GM19239 (cell line): ENCODE measurements around the gene DDX60.
"Not testable (repeated sequence)": the region's sequence is repeated elsewhere in the genome, so short reads cannot be mapped to it uniquely, and the experiment has no call there.

Source experiments
- DNase-seq: peaks from one replicate; pipeline ENCODE4 v3.0.0; 2011; ENCODE audit warnings: low spot score; ENCODE audit not compliant: insufficient read length
- FAIRE-seq: peaks from 2 replicates; lab custom pipeline; 2011; peaks lifted over from hg19 to GRCh38; lab: Jason Lieb, UNC

DDX60 gene

GRCh38 chr4:168303430-168303829 is 15.1 kb downstream of the DDX60 start:
- not testable (repeated sequence) for FAIRE-seq, DNase-seq

- FAIRE-seq (peak; percentile 74), DNase-seq (no peak)
These were observed 25.1 kb downstream of the DDX60 start for GRCh38 chr4:168293386-168293975.

GRCh38 chr4:168291242-168291641 is 27.3 kb downstream of the DDX60 start:
- DNase-seq: no peak
- no peak for FAIRE-seq

GRCh38 chr4:168285850-168286249 is 32.7 kb downstream of the DDX60 start:
- not testable (repeated sequence) for FAIRE-seq, DNase-seq

GRCh38 chr4:168279556-168279955 is 39.0 kb downstream of the DDX60 start:
- FAIRE-seq: no peak
- no peak for DNase-seq

- no peak for FAIRE-seq
- no peak for DNase-seq
These were observed 42.7 kb downstream of the DDX60 start for GRCh38 chr4:168275836-168276235.

GRCh38 chr4:168274871-168275270 is 43.7 kb downstream of the DDX60 start:
- FAIRE-seq: no peak

GRCh38 chr4:168273838-168274237 is 44.7 kb downstream of the DDX60 start:
- FAIRE-seq: no peak
- DNase-seq: no peak

More at GRCh38 chr4:168274871-168275270, 43.7 kb downstream of the DDX60 start:
- DNase-seq: no peak

- no peak for FAIRE-seq
- no peak for DNase-seq
These were observed 46.1 kb downstream of the DDX60 start for GRCh38 chr4:168272488-168272887.

GRCh38 chr4:168269896-168270295 is 48.7 kb downstream of the DDX60 start:
- FAIRE-seq: no peak
- no peak for DNase-seq

GRCh38 chr4:168265327-168265726 is 53.2 kb downstream of the DDX60 start:
- DNase-seq: no peak
- no peak for FAIRE-seq

- FAIRE-seq (no peak), DNase-seq (no peak)
These were observed 53.6 kb downstream of the DDX60 start for GRCh38 chr4:168264903-168265302.

- FAIRE-seq (no peak), DNase-seq (no peak)
These were observed 55.5 kb downstream of the DDX60 start for GRCh38 chr4:168263039-168263438.

- FAIRE-seq: no peak
- no peak for DNase-seq
These were observed 59.5 kb downstream of the DDX60 start for GRCh38 chr4:168259096-168259495.

GRCh38 chr4:168257768-168258167 is 60.8 kb downstream of the DDX60 start:
- FAIRE-seq (no peak), DNase-seq (no peak)

- DNase-seq (no peak), FAIRE-seq (no peak)
These were observed 70.3 kb downstream of the DDX60 start for GRCh38 chr4:168248176-168248710.

- FAIRE-seq (no peak), DNase-seq (no peak)
These were observed 70.9 kb downstream of the DDX60 start for GRCh38 chr4:168247603-168248002.

GRCh38 chr4:168241953-168242352 is 76.6 kb downstream of the DDX60 start:
- FAIRE-seq (no peak), DNase-seq (no peak)

GRCh38 chr4:168240821-168241220 is 77.7 kb downstream of the DDX60 start:
- FAIRE-seq (no peak), DNase-seq (no peak)

- DNase-seq (no peak), FAIRE-seq (peak; percentile 44)
These were observed 97.3 kb downstream of the DDX60 start for GRCh38 chr4:168221301-168221700.

GRCh38 chr4:168220893-168221292 is 97.7 kb downstream of the DDX60 start:
- DNase-seq (no peak), FAIRE-seq (no peak)

- FAIRE-seq (no peak), DNase-seq (no peak)
These were observed 99.9 kb downstream of the DDX60 start for GRCh38 chr4:168218645-168219044.
